Activated T-cell treated with anti-CD3 and anti-CD28 coated beads, Interleukin-2, amount 50 U/mL, for 24 hours (primary cell): Measurements from ENCODE around the gene MDK.
"Not testable (repeated sequence)": the region's sequence is repeated elsewhere in the genome, so short reads cannot be mapped to it uniquely, and the experiment has no call there.

Experiments
- DNase-seq: peaks from one replicate; pipeline ENCODE4 v3.0.0-alpha.2; 2020
- H3K27ac Mint-ChIP-seq: 2 replicates; pipeline ENCODE4 v1.8.0; 2020; ENCODE audit warnings: mild to moderate bottlenecking, mixed read lengths
- H3K27me3 Mint-ChIP-seq: 2 replicates; pipeline ENCODE4 v1.8.0; 2020; ENCODE audit warnings: mixed read lengths
- H3K36me3 Mint-ChIP-seq: 2 replicates; pipeline ENCODE4 v1.8.0; 2020; ENCODE audit warnings: low read depth, mixed read lengths
- H3K4me1 Mint-ChIP-seq: 2 replicates; pipeline ENCODE4 v1.8.0; 2020; ENCODE audit warnings: low read depth, mixed read lengths
- H3K4me3 Mint-ChIP-seq: 2 replicates; pipeline ENCODE4 v1.8.0; 2020; ENCODE audit warnings: mild to moderate bottlenecking, moderate library complexity, mixed read lengths
- H3K9me3 Mint-ChIP-seq: 2 replicates; pipeline ENCODE4 v1.8.0; 2020; ENCODE audit warnings: mixed read lengths

MDK gene

GRCh38 chr11:46369458-46370152 lies 11.9 kb upstream of the MDK start:
- H3K4me3 Mint-ChIP-seq = no peak overlapping the region

GRCh38 chr11:46370253-46370652 lies 11.2 kb upstream of the MDK start:
- DNase-seq = no peak
- H3K9me3 Mint-ChIP-seq = no peaks in the 10 kb centered on the region
- H3K27me3 Mint-ChIP-seq = no peaks in the 10 kb centered on the region
- peaks cover 74% of the 10 kb centered on the region for H3K36me3 Mint-ChIP-seq
- H3K27ac Mint-ChIP-seq = peak overlapping the region; percentile 71
- H3K4me1 Mint-ChIP-seq = peaks cover 32% of the 10 kb centered on the region
- H3K4me3 Mint-ChIP-seq = no peak overlapping the region

More at GRCh38 chr11:46369458-46370152, 11.9 kb upstream of the MDK start:
- no peaks in the 10 kb centered on the region for H3K27me3 Mint-ChIP-seq
- peak; percentile 74 for DNase-seq
- H3K27ac Mint-ChIP-seq = peak overlapping the region; percentile 76
- H3K36me3 Mint-ChIP-seq = peaks cover 74% of the 10 kb centered on the region
- H3K9me3 Mint-ChIP-seq = no peaks in the 10 kb centered on the region
- peaks cover 39% of the 10 kb centered on the region for H3K4me1 Mint-ChIP-seq

GRCh38 chr11:46371262-46371661 lies 10.2 kb upstream of the MDK start:
- H3K4me1 Mint-ChIP-seq = peaks cover 24% of the 10 kb centered on the region
- H3K27me3 Mint-ChIP-seq, DNase-seq, H3K4me3 Mint-ChIP-seq, H3K9me3 Mint-ChIP-seq, H3K27ac Mint-ChIP-seq: not testable (repeated sequence)
- peaks cover 81% of the 10 kb centered on the region for H3K36me3 Mint-ChIP-seq

GRCh38 chr11:46372086-46372485 lies 9.4 kb upstream of the MDK start:
- Mint-ChIP-seq H3K27me3 (no peaks in the 10 kb centered on the region), H3K27ac (peak overlapping the region; percentile 76), H3K4me3 (no peak overlapping the region), H3K4me1 (peaks cover 19% of the 10 kb centered on the region), H3K36me3 (peaks cover 87% of the 10 kb centered on the region), H3K9me3 (no peaks in the 10 kb centered on the region)
- DNase-seq = no peak

GRCh38 chr11:46372501-46372900 lies 9.0 kb upstream of the MDK start:
- H3K27me3 Mint-ChIP-seq, H3K4me3 Mint-ChIP-seq, DNase-seq, H3K9me3 Mint-ChIP-seq: not testable (repeated sequence)
- peaks cover 91% of the 10 kb centered on the region for H3K36me3 Mint-ChIP-seq
- peak overlapping the region; percentile 76 for H3K27ac Mint-ChIP-seq
- H3K4me1 Mint-ChIP-seq = peaks cover 15% of the 10 kb centered on the region

GRCh38 chr11:46373787-46374740 lies 7.4 kb upstream of the MDK start:
- Mint-ChIP-seq H3K27ac (no peak overlapping the region), H3K36me3 (peaks cover 92% of the 10 kb centered on the region), H3K9me3 (no peaks in the 10 kb centered on the region), H3K4me3 (no peak overlapping the region), H3K27me3 (no peaks in the 10 kb centered on the region), H3K4me1 (peaks cover 8% of the 10 kb centered on the region)
- DNase-seq = no peak

GRCh38 chr11:46374815-46375214 lies 6.7 kb upstream of the MDK start:
- Mint-ChIP-seq H3K4me3 (no peak overlapping the region), H3K9me3 (no peaks in the 10 kb centered on the region), H3K27ac (peak overlapping the region; percentile 38), H3K27me3 (no peaks in the 10 kb centered on the region), H3K4me1 (peaks cover 5% of the 10 kb centered on the region), H3K36me3 (peaks cover 88% of the 10 kb centered on the region)
- no peak for DNase-seq

- peaks cover 81% of the 10 kb centered on the region for H3K36me3 Mint-ChIP-seq
- no peak overlapping the region for H3K27ac Mint-ChIP-seq
These were observed 5.9 kb upstream of the MDK start for GRCh38 chr11:46375392-46376101.

GRCh38 chr11:46376258-46377050 lies 5.0 kb upstream of the MDK start:
- Mint-ChIP-seq H3K9me3 (no peaks in the 10 kb centered on the region), H3K4me1 (peaks cover 7% of the 10 kb centered on the region), H3K27ac (no peak overlapping the region), H3K27me3 (no peaks in the 10 kb centered on the region), H3K36me3 (peaks cover 76% of the 10 kb centered on the region), H3K4me3 (no peak overlapping the region)
- DNase-seq = no peak

More at GRCh38 chr11:46375392-46376101, 5.9 kb upstream of the MDK start:
- Mint-ChIP-seq H3K9me3 (no peaks in the 10 kb centered on the region), H3K4me1 (peaks cover 7% of the 10 kb centered on the region), H3K4me3 (no peak overlapping the region), H3K27me3 (no peaks in the 10 kb centered on the region)
- no peak for DNase-seq

GRCh38 chr11:46377290-46377689 lies 4.2 kb upstream of the MDK start:
- Mint-ChIP-seq H3K4me1 (peaks cover 11% of the 10 kb centered on the region), H3K27me3 (peaks cover 5% of the 10 kb centered on the region), H3K4me3 (no peak overlapping the region), H3K27ac (peak overlapping the region; percentile 57), H3K9me3 (no peaks in the 10 kb centered on the region), H3K36me3 (peaks cover 68% of the 10 kb centered on the region)
- DNase-seq = no peak

GRCh38 chr11:46377831-46378230 lies 3.6 kb upstream of the MDK start:
- H3K9me3 Mint-ChIP-seq = no peaks in the 10 kb centered on the region
- no peak overlapping the region for H3K27ac Mint-ChIP-seq
- DNase-seq = no peak
- H3K27me3 Mint-ChIP-seq = peaks cover 10% of the 10 kb centered on the region
- H3K4me1 Mint-ChIP-seq = peaks cover 11% of the 10 kb centered on the region
- peaks cover 63% of the 10 kb centered on the region for H3K36me3 Mint-ChIP-seq
- H3K4me3 Mint-ChIP-seq = no peak overlapping the region

GRCh38 chr11:46378296-46378695 lies 3.2 kb upstream of the MDK start:
- Mint-ChIP-seq H3K27me3 (peaks cover 14% of the 10 kb centered on the region), H3K36me3 (peaks cover 60% of the 10 kb centered on the region), H3K4me1 (peaks cover 11% of the 10 kb centered on the region), H3K4me3 (no peak overlapping the region), H3K27ac (peak overlapping the region; percentile 47), H3K9me3 (no peaks in the 10 kb centered on the region)
- no peak for DNase-seq

GRCh38 chr11:46378811-46379481 lies 2.5 kb upstream of the MDK start:
- DNase-seq = no peak
- peaks cover 21% of the 10 kb centered on the region for H3K27me3 Mint-ChIP-seq
- H3K36me3 Mint-ChIP-seq = peaks cover 55% of the 10 kb centered on the region
- no peaks in the 10 kb centered on the region for H3K9me3 Mint-ChIP-seq
- peak overlapping the region; percentile 71 for H3K27ac Mint-ChIP-seq
- H3K4me3 Mint-ChIP-seq = no peak overlapping the region
- H3K4me1 Mint-ChIP-seq = peaks cover 11% of the 10 kb centered on the region
